Skeletal muscle tissue (tissue), 4 donors: ENCODE measurements around the gene PHF13. TPM values are rescaled to one million over a fixed set of nuclear protein-coding genes. Genes with fewer than 3 reads are reported as not detected.

Source experiments
- H3K27ac ChIP-seq: one replicate; pipeline ENCODE4 v1.7.0; 2013; ENCODE audit warnings: mild to moderate bottlenecking, low read depth, low read length, inconsistent platforms
- H3K27me3 ChIP-seq, 3 donors: one replicate each; pipeline ENCODE4 v1.7.0; 2013; ENCODE audit warnings: low read length in 3 of 3; ENCODE audit not compliant: control insufficient read depth in 3 of 3, insufficient read depth in 3 of 3
- H3K36me3 ChIP-seq, 3 donors: one replicate each; pipeline ENCODE4 v1.7.0; 2013; ENCODE audit warnings: low read length in 3 of 3; ENCODE audit not compliant: control insufficient read depth in 3 of 3, insufficient read depth in 3 of 3
- H3K4me1 ChIP-seq, 3 donors: one replicate each; pipeline ENCODE4 v1.7.0; 2013; ENCODE audit warnings: low read length in 3 of 3, mild to moderate bottlenecking in 3 of 3; ENCODE audit not compliant: control insufficient read depth in 3 of 3, insufficient read depth in 3 of 3
- H3K4me3 ChIP-seq, 3 donors: one replicate each; pipeline ENCODE4 v1.7.0; 2013; ENCODE audit warnings: low read length in 3 of 3
- H3K9ac ChIP-seq, 3 donors: one replicate each; pipeline ENCODE4 v1.7.0; 2013; ENCODE audit warnings: low read length in 3 of 3, mild to moderate bottlenecking in 3 of 3, moderate library complexity in 2 of 3, low read depth in 1 of 3
- H3K9me3 ChIP-seq, 3 donors: one replicate each; pipeline ENCODE4 v1.7.0; 2013; ENCODE audit warnings: low read length in 3 of 3; ENCODE audit not compliant: control insufficient read depth in 3 of 3
- total RNA-seq: library from RNA; depleted of rRNA; stranded (reverse); fragments of >200 nt; gene quantifications from one replicate; pipeline ENCODE4 v1.2.3, GENCODE V29; 2014
- donor health status: Osteomylitis.

The PHF13 gene
- total RNA-seq, 1 donor from 2014 or later, result 17.7 TPM

DNA sequence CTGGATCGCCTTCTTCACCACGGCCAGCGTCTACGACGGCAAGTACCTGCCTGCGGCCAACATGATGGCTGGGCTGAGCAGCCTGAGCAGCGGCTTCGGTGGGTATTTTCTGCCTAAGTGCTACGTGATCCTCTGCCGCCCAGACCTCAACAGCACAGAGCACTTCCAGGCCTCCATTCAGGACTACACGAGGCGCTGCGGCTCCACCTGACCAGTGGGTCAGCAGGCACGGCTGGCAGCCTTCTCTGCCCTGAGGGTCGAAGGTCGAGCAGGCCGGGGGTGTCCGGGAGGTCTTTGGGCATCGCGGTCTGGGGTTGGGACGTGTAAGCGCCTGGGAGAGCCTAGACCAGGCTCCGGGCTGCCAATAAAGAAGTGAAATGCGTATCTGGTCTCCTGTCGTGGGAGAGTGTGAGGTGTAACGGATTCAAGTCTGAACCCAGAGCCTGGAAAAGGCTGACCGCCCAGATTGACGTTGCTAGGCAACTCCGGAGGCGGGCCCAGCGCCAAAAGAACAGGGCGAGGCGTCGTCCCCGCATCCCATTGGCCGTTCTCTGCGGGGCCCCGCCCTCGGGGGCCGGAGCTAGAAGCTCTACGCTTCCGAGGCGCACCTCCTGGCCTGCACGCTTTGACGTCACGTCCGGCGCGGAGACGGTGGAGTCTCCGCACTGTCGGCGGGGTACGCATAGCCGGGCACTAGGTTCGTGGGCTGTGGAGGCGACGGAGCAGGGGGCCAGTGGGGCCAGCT lies 34.0 kb upstream of the PHF13 start, which contains the start of gene ZBTB48:
ZBTB48 (plus strand) TSS at position 621 of the 745 bp plus-strand sequence. CDS start 616 bp downstream, outside the sequence.
- peaks cover 0 to 3% (median 0%) of the 10 kb centered on the region in 3 donors for H3K36me3 ChIP-seq
- H3K4me1 ChIP-seq, result peaks cover 28 to 40% (median 39%) of the 10 kb centered on the region in 3 donors
- H3K9me3 ChIP-seq, result no peaks in the 10 kb centered on the region

DNA sequence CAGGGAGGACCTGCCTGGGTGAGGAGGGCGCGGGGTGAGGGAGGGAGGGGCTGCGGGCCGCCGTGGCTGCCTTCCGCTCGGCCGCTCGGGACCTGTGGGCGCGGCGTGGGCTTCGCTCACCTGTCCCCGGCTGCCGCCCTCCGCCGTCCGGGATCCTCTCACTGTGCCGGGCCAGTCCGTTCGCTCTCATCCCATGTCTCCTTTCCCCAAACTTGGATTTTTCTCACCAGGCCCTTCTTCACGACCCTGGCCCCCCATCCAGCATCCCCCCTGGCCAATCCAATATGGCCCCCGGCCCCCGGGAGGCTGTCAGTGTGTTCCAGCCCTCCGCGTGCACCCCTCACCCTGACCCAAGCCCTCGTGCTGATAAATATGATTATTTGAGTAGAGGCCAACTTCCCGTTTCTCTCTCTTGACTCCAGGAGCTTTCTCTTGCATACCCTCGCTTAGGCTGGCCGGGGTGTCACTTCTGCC lies 33.4 kb upstream of the PHF13 start:
- Histone ChIP-seq H3K4me1 (peaks cover 34 to 46% (median 45%) of the 10 kb centered on the region in 3 donors), H3K36me3 (peaks cover 0 to 3% (median 0%) of the 10 kb centered on the region in 3 donors), H3K4me3 (peak overlapping the region; percentile 73 to 88 (median 86)), H3K9ac (peak overlapping the region; percentile 85 to 88 (median 88)), H3K9me3 (no peaks in the 10 kb centered on the region), H3K27ac (peak overlapping the region; percentile 97), H3K27me3 (no peaks in the 10 kb centered on the region)

More for the DNA sequence above, 34.0 kb upstream of the PHF13 start, which contains the start of gene ZBTB48:
- Histone ChIP-seq H3K27ac (peak within 1 kb of the TSS; percentile 97), H3K9ac (peak within 1 kb of the TSS; percentile 85 to 88 (median 88)), H3K4me3 (peak within 1 kb of the TSS; percentile 73 to 88 (median 86)), H3K27me3 (peaks cover 0 to 2% (median 0%) of the 10 kb centered on the region in 3 donors)

DNA sequence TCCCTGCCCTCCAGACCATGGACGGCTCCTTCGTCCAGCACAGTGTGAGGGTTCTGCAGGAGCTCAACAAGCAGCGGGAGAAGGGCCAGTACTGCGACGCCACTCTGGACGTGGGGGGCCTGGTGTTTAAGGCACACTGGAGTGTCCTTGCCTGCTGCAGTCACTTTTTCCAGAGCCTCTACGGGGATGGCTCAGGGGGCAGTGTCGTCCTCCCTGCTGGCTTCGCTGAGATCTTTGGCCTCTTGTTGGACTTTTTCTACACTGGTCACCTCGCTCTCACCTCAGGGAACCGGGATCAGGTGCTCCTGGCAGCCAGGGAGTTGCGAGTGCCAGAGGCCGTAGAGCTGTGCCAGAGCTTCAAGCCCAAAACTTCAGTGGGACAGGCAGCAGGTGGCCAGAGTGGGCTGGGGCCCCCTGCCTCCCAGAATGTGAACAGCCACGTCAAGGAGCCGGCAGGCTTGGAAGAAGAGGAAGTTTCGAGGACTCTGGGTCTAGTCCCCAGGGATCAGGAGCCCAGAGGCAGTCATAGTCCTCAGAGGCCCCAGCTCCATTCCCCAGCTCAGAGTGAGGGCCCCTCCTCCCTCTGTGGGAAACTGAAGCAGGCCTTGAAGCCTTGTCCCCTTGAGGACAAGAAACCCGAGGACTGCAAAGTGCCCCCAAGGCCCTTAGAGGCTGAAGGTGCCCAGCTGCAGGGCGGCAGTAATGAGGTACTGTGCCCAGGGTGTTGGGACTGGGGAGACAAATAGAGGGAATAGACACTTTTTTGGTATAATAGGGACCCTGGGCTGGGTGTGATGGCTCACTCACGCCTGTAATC lies 32.7 kb upstream of the PHF13 start:
- H3K36me3 ChIP-seq, result peaks cover 0 to 3% (median 0%) of the 10 kb centered on the region in 3 donors
- H3K27me3 ChIP-seq, result no peaks in the 10 kb centered on the region
- peak overlapping the region; percentile 97 for H3K27ac ChIP-seq
- H3K4me1 ChIP-seq, result peaks cover 35 to 53% (median 51%) of the 10 kb centered on the region in 3 donors
- peak overlapping the region; percentile 85 to 88 (median 88) for H3K9ac ChIP-seq
- H3K9me3 ChIP-seq, result no peaks in the 10 kb centered on the region
- H3K4me3 ChIP-seq, result peak overlapping the region; percentile 73 to 88 (median 86)

DNA sequence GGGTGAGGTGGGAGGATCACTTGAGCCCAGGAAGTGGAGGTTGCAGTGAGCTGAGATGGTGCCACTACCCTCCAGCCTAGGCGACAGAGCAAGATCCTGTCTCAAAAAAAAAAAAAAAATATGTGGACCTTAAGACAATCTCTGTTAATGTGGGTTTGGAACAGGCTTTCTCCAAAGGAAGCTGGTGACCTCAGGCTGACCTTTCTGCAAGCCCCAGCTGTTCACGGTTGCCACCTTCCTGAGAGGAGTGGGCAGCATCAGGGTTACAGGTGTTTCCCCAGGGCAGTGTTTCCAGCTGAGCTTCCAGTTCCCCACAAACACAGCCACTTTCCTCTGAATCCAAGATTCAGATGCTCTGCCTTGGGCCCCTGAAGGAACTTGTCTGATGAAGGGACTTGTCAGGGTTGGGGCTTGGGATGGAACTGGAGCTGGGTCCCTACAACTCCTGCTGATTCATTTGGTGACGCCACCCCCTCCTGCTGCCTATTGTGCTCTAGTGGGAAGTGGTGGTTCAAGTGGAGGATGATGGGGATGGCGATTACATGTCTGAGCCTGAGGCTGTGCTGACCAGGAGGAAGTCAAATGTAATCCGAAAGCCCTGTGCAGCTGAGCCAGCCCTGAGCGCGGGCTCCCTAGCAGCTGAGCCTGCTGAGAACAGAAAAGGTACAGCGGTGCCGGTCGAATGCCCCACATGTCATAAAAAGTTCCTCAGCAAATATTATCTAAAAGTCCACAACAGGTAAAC lies 31.8 kb upstream of the PHF13 start:
- H3K9ac ChIP-seq, result peak overlapping the region in 2 of 3 donors; percentile 88
- H3K27ac ChIP-seq, result peak overlapping the region; percentile 97
- no peaks in the 10 kb centered on the region for H3K27me3 ChIP-seq
- no peaks in the 10 kb centered on the region for H3K9me3 ChIP-seq
- H3K36me3 ChIP-seq, result peaks cover 0 to 3% (median 0%) of the 10 kb centered on the region in 3 donors
- no peak overlapping the region for H3K4me3 ChIP-seq
- peaks cover 43 to 61% (median 60%) of the 10 kb centered on the region in 3 donors for H3K4me1 ChIP-seq

- Histone ChIP-seq H3K27ac (peak overlapping the region; percentile 19), H3K4me3 (no peak overlapping the region), H3K9me3 (no peaks in the 10 kb centered on the region), H3K27me3 (no peaks in the 10 kb centered on the region), H3K4me1 (peaks cover 48 to 67% (median 67%) of the 10 kb centered on the region in 3 donors), H3K9ac (no peak overlapping the region), H3K36me3 (peaks cover 0 to 3% (median 0%) of the 10 kb centered on the region in 3 donors)
Observed at GRCh38 chr1:6582370-6582769, 31.2 kb upstream of the PHF13 start.

DNA sequence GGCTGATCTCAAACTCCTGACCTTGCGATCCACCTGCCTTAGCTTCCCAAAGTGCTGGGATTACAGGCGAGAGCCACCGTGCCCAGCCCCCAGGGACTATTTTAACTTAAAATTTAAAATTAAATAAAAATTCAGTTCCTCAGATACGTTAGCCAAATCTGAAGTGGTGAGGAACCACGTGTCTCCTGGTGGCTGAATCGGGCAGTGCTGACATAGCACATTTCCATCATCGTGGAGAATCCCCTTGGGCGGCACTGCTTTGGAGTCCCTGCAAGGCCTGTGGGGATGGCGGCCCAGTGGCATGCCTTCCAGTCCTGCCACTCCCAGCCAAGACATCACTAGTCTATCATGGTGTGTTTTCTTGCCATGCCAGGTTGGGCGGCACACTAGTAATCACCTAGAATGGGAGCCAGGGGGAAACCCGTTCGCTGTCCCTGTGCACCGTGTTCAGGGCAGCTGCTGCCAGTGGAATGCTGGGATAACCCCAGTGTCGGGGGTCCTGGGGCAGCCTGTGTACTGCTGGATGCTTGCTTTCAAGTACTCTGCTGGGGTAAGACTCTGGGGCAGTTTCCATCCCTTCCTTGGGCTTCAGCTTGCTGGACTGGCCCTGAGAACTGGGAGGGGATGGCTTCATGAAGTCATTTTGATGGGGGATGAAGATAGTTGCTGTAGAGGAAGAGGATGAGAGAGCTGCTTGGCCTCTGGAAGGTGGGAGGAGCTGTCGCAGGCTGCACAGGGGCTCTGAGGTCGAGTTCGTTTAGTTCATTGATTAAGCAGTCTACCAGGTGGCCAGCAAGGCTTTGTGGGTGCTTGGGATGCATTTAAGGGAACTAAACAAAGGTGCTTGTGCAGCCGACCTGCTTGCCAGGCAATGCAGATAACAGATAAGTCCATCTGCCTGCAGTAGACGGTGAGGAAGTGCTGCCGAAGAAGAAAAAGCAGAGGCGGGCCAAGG lies 29.1 kb upstream of the PHF13 start:
- Histone ChIP-seq H3K9ac (peak overlapping the region in 2 of 3 donors; percentile 43 to 54), H3K36me3 (peaks cover 12 to 22% (median 13%) of the 10 kb centered on the region in 3 donors), H3K27ac (no peak overlapping the region), H3K27me3 (no peaks in the 10 kb centered on the region), H3K4me3 (no peak overlapping the region), H3K9me3 (no peaks in the 10 kb centered on the region), H3K4me1 (peaks cover 64 to 81% (median 81%) of the 10 kb centered on the region in 3 donors)

- Histone ChIP-seq H3K36me3 (peaks cover 20 to 30% (median 21%) of the 10 kb centered on the region in 3 donors), H3K27ac (no peak overlapping the region), H3K4me3 (no peak overlapping the region), H3K9me3 (no peaks in the 10 kb centered on the region), H3K4me1 (peaks cover 69 to 87% (median 83%) of the 10 kb centered on the region in 3 donors), H3K27me3 (no peaks in the 10 kb centered on the region), H3K9ac (peak overlapping the region in 1 of 3 donors; percentile 54)
Observed at GRCh38 chr1:6585081-6585722, 28.3 kb upstream of the PHF13 start.

DNA sequence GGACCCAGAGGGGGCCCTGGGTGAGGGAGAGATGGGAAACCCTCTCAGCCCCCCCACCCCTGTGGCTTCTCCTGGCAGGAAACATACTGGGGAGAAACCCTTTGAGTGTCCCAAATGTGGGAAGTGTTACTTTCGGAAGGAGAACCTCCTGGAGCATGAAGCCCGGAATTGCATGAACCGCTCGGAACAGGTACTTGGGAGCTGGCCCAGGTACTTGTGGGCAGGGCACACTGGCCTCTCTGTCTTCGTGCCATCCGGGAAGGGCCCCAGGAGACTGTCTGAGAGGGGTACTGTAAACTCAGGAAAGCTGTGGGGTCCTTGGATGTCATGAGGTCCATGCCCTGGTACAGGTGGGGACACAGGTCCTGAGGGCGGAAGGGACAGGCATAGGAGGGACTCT lies 27.7 kb upstream of the PHF13 start:
- Histone ChIP-seq H3K27ac (no peak overlapping the region), H3K9me3 (no peaks in the 10 kb centered on the region), H3K4me1 (peaks cover 70 to 85% (median 83%) of the 10 kb centered on the region in 3 donors), H3K9ac (peak overlapping the region in 1 of 3 donors; percentile 45), H3K27me3 (no peaks in the 10 kb centered on the region), H3K4me3 (no peak overlapping the region), H3K36me3 (peaks cover 23 to 36% (median 23%) of the 10 kb centered on the region in 3 donors)
